Erythroblast (primary cell): ENCODE data around the gene CCDC136.
A peak's percentile ranks its signal among the peaks of the same experiment; 100 is the strongest.

Experiments
- DNase-seq, 2 experiments: peaks; one replicate each; lab custom pipeline; 2025; lab: John Stamatoyannopoulos, UW
- GATA1 ChIP-seq: IDR thresholded peaks from 2 replicates; pipeline ENCODE4 v1.6.1; 2011; ENCODE audit warnings: low read depth, mild to moderate bottlenecking, control low read depth, low read length, moderate library complexity
- POLR2A ChIP-seq: IDR thresholded peaks from 2 replicates; pipeline ENCODE4 v1.6.1; 2011; ENCODE audit warnings: mild to moderate bottlenecking, low read length

CCDC136 gene

DNA sequence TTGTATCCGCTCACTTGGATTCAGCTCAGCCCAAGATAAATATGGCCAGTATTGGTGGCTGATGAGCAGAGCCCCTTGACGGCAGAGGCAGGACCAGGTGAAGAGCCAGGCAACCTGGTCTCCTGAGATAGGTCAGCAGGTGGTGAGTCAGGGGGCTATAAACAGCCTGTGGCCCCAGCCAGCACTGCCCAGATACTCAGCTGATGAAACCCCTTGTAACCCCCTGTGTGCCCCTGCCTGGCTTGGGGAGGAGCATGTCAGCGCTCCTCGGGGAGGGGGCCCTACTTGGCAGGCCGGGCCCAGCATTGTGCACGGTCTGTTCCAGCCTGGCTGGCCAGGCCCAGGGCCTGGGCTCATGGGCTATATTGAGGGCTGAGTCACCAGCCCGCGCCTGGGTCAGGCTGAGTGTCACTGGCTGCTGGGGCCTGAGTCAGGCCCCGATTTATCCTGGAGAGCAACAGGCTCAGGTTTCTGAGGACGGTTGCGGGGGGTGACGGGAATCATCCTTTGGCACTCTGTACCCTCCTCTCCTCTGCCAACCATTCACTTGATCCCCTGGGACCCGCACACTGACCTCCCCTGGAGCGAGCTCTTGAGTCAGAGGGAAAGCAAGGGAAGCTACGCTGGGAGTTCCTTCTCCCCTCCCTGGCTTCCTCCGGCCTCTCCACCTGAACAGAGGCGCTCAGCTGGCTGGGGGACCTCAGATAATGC lies 35.6 kb downstream of the CCDC136 start:
- DNase-seq = peak in 1 of 2 experiments; percentile 42

DNA sequence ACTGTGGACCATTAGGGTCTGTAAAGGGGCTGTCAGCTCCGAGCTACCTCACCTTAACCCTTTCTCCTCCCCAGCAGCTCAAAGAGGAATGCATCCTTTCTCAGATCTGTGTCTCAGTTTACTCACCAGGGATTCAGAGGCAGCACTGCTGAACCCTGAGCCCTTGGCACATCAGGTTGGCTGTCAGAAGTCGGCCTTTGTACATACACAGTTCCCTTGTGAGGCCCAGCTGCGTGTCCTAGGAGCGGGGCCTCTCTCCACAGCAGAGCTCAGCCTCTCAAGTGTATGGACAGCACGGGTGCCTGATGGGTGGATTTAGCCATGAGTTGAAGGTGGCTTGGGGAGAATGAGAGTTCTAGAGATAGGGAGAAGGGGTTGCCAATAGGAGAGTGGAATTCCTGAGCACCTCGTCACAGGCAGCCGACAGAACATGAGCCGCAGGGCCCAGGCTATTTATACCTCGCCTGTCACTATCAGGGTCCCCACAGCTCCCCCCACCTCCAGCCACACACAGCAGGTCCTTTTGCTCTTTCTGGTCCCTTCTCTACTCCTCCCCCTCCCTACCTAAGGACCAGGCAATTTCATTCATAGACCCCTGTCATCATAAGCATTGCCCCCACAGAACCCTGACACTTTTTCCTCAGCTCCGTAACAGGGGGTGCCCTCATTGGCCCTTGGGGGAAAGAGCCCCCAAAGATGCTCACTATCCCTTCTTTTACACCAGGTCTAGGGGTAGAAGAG lies 36.4 kb downstream of the CCDC136 start:
- DNase-seq = no peak

More for the DNA sequence above, 35.6 kb downstream of the CCDC136 start:
- no peak for TF ChIP-seq GATA1
- no peak for TF ChIP-seq POLR2A

DNA sequence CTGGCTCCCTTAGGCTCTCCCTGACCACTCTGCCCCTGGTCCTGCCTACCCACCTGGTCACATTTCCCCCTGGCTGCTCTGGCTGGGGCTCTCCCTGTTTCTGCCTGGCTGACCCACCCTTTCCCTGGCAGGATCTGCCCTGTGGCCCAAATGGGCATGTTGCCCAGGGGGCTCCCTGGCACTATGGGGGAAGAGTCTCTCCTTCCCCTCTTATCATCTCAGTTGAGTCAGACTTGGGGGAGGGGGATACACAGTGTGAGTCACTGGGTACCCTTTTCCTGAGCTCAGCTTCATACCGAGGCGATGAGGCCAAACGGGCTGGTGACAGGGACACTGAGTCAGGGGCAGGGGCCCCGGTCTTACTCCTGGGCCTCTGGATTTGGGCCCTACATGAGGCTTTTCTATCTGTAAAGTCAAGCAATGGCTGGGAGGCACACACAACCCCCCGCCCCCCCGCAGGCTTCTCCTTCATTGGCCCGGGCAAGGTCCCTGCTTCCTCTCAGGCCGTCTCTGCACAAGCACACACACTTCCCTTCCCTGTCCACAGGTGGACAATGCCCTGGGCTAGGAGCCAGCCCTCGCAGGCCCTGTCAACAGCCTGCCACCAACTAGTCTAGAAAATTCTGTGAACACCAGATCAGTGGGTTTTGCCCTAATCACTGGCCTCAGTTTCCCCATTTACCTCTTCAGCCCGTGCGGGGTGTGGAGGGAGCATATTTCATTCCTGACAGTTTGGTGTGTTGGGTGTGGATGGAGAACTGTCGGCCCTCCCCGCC lies 37.8 kb downstream of the CCDC136 start:
- TF ChIP-seq POLR2A = no peak
- no peak for TF ChIP-seq GATA1
- no peak for DNase-seq

More for the DNA sequence above, 36.4 kb downstream of the CCDC136 start:
- TF ChIP-seq POLR2A (no peak), GATA1 (no peak)

DNA sequence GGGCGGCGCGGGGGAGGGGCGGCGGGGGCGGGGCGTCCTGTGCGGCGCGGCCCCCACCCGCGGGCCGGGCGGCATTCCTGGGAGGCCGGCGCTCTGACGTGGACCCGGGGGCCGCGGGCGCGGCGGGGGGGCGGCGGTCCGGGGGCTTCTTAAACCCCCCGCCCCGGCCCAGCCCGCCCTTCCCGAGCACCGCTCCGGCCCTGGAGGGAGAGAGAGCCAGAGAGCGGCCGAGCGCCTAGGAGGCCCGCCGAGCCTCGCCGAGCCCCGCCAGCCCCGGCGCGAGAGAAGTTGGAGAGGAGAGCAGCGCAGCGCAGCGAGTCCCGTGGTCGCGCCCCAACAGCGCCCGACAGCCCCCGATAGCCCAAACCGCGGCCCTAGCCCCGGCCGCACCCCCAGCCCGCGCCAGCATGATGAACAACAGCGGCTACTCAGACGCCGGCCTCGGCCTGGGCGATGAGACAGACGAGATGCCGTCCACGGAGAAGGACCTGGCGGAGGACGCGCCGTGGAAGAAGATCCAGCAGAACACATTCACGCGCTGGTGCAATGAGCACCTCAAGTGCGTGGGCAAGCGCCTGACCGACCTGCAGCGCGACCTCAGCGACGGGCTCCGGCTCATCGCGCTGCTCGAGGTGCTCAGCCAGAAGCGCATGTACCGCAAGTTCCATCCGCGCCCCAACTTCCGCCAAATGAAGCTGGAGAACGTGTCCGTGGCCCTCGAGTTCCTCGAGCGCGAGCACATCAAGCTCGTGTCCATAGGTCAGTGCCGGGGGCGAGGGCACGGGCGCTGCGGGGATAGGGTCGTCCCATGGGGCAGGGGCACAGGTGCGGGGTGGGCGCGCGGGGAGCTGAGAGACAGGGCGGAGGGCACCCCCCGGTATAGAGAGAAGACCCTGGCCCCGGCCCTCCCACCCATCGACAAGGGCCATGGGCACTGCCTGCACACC lies 38.7 kb downstream of the CCDC136 start, which contains the start of gene FLNC:
FLNC (plus strand) TSS at position 176 of the 947 bp plus-strand sequence; CDS start at position 408, 232 bp downstream.
- no peak for TF ChIP-seq POLR2A
- TF ChIP-seq GATA1 = no peak
- DNase-seq = peak; percentile 29 to 31

DNA sequence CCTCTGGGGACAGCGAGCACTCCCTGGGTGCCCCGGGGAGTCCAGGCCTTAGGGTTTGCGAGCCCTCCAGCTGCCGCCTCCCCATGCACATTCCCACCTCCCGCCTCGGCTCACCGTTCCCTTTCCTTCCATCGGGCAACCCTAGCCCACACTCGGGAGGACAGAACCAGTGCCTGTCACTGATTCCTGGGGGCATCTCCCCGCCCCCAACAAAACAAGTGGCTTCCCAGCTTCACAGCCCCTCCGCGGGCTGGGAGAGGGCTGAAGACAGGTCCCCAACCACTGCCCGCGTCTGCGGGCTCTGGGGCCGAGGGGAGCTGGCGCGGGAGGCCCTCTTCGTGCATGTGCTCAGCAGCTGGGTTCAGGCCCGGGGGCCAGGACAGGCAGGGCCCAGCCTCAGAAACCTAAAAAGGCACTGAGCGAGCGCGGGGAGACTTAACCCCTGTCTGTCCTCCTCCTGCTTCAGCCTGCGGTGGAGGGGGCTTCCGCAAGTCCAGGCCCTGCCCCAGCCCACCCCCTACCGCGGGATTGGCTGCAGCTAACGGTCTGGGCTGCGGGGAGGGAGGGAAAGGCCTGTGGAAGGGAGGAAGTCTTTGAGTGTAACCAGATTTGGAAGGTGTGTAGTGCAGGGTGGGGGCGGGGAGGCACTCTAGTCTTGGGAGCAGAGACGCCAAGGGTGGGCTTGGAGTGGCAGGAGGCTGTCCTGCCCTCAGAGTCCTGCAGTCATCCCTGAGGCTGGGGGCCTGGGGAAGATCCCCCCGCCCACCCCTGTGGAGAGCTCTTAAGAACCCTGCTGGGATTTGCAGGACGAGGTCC lies 39.6 kb downstream of the CCDC136 start:
- TF ChIP-seq POLR2A (no peak), GATA1 (no peak)
- DNase-seq = no peak

DNA sequence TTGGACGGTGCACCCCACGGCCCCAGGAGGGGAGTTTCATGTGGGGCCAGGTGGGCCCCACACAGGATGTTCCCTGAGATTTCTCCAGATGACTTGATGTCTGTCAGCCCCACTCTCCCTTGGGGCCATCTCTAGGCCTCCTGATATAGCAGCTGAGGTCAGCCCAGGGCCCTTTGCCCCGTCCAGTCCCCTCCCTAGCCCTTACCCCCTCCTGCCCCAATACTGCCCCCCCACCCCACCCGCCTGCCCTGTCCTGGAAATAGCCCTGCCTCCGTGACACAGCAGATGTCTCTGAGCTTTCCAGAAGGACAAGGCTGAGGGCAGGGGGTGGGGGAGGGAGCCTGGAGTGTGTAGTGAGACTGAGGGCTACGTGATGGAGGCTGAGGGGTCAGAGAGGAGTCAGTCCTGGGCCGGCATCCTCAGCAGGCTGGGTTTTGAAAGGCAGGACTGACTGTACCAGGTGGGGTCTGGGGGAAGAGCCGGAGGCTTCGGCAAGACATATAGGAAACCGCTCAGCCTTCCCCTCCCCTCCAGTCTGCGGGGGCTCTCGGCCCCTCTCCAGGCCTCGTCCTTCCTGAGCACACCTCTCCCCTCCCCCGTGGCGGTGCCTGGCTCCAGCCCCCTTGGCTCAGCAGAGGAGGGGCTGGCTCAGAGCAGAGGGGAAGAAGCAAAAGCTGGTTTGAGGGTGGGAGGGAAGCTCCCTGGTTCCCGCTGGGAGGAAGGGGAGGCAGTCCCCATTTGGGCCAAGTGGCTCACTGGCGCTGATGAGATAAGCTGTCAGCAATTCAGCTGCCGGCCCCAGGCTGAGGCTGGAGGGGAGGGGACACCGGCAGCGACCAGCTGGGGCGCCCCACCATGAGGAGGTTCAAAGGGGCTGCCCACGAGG lies 40.5 kb downstream of the CCDC136 start:
- DNase-seq = peak in 1 of 2 experiments; percentile 12
- TF ChIP-seq POLR2A (no peak), GATA1 (no peak)

DNA sequence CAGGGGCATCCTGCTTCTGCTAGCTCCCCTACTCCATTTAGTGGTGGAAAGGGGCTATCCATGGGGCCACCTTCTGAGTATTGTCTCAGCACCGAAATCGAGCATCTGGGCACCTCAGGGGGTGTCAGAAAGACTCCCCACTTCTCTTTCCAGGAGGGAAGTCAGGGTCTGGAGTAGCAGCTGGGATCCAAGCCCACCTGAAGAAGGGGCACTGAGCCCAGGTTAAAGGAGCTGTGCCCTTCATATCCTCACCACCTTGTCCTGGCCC lies 41.0 kb downstream of the CCDC136 start:
- no peak for DNase-seq
- TF ChIP-seq GATA1 = no peak
- no peak for TF ChIP-seq POLR2A

DNA sequence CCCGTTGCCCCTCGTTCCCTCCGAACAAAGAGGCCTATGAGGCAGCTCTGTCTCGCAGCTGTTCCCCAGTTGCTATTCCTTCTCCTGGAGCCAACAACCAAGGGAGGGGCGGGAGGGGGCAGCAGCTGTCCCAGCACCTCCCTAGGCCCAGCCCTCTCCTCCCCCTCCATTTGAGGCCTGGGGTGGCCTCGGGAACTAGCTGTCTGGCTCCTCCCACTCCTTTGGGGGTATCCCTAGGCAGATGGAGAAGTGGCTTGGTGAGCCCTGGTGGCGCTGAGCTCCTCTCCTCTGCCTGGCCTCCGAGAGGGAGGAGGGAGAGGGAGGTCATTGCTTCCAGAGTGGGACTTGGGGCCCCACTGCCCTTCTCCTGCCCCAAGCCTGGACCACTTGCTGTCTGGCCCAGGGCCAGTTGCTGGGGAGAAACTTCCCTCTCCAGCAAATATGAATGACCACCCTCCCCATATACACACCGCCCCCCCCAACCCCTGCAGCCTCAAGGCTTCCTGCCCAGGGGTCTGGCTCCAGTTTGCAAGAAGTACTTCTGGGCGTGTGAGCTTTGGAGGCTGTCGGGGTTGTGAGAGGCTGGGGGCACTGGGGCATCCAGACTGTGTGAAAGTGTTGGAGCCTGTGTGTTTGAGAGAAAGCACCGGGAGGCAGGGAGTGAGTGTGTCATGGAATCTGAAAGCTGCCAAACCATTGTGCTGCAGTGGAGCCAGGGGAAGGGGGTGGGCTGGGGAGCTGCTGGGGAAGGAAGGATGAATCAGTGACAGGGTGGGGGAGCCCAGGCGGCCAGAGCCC lies 41.6 kb downstream of the CCDC136 start:
- DNase-seq = no peak
- no peak for TF ChIP-seq POLR2A
- no peak for TF ChIP-seq GATA1

DNA sequence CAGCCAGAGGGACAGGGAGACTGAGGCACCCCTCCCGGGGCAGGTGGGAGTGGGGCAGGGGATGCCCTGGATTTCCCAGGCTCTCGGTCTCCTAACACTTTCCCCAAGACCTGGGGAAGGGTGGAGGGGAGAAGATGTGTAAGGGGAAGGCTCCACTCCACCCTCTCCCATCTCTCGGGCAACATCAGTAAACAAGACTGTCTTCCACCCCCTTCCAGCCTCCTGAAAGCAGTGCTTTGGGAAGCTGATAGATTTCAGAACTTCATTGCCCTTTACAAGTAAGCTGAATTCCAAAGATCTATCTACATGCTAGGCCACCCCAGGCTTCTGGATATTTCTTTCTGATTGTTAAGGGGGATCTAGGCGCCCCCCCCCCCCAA lies 42.2 kb downstream of the CCDC136 start:
- DNase-seq = no peak
- TF ChIP-seq GATA1 (no peak), POLR2A (no peak)

DNA sequence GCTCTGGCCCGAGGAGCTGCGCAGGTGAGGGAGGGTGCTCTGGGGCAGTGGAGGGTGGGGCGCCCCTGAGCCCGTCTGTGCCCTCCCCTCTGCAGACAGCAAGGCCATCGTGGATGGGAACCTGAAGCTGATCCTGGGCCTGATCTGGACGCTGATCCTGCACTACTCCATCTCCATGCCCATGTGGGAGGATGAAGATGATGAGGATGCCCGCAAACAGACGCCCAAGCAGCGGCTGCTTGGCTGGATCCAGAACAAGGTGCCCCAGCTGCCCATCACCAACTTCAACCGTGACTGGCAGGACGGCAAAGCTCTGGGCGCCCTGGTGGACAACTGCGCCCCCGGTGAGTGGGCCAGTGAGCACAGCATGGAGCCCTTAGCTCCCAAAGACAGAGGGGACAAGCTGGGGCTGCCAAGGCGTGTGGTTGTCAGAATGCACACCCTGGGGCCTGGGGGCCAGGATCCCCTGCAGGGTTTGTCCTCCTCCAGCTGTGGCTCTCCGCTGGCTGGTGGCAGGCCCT lies 43.5 kb downstream of the CCDC136 start:
- TF ChIP-seq POLR2A (no peak), GATA1 (no peak)
- no peak for DNase-seq
